HFF-Myc (cell line): ENCODE results near the gene ECM1.

Experiments used
- DNase-seq: peaks from one replicate; pipeline ENCODE4 v3.0.0-alpha.2; 2011; ENCODE audit warnings: low read depth; ENCODE audit errors: extremely low read depth
- H3K4me3 ChIP-seq: replicated peaks from 2 replicates; pipeline ENCODE4 v1.5.1; 2011; ENCODE audit warnings: low read depth, mild to moderate bottlenecking, control low read depth, low read length
- TF ChIP-seq, protein P1 (sequence below): IDR thresholded peaks from 2 replicates; pipeline ENCODE4 v1.5.1; 2012; ENCODE audit warnings: mild to moderate bottlenecking, low read depth, low read length, control low read depth; ENCODE audit errors: missing control alignments

Gene ECM1

DNA sequence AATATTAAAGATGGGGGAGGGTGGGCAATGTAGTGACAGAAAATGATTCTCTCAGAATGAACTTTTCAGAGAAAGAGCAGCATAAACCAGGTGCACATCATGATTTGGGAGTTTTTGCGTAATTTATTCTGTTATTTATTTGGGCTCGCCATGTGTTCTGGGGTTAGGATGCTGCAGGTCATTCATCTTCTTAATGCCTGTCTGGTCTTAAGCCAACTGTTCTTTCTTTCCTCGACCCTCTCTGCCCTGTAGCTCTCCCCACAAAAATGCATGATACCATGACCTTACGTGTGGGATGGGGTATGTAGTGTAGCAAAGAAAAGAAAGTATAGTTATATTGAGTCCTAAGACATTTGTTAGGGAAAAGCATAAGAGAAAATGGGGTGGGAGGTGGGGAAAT lies 33.0 kb upstream of the ECM1 start:
- no peak overlapping the region for H3K4me3 ChIP-seq
- no peak for DNase-seq
- TF ChIP-seq, protein P1, sequence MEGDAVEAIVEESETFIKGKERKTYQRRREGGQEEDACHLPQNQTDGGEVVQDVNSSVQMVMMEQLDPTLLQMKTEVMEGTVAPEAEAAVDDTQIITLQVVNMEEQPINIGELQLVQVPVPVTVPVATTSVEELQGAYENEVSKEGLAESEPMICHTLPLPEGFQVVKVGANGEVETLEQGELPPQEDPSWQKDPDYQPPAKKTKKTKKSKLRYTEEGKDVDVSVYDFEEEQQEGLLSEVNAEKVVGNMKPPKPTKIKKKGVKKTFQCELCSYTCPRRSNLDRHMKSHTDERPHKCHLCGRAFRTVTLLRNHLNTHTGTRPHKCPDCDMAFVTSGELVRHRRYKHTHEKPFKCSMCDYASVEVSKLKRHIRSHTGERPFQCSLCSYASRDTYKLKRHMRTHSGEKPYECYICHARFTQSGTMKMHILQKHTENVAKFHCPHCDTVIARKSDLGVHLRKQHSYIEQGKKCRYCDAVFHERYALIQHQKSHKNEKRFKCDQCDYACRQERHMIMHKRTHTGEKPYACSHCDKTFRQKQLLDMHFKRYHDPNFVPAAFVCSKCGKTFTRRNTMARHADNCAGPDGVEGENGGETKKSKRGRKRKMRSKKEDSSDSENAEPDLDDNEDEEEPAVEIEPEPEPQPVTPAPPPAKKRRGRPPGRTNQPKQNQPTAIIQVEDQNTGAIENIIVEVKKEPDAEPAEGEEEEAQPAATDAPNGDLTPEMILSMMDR = no peak

DNA sequence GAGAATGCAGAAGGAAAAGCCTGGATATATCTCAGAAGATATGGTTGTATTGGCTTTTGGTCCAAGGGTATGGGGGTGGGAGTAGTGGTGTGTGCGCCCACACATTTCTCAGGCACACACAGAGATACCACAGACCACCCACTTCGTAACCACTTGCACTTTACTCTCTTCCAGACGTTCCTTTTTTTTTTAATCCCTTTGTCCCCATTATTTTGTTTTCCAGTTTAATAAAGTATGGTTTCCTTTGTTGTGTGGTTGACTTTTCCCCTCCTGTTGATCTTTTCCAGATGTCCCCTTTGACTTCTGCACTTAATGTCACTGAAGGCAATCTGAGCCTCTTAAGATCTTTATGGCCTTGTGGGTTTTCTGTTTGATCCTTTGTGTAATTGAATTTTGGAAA lies 31.2 kb upstream of the ECM1 start:
- H3K4me3 ChIP-seq = no peak overlapping the region
- DNase-seq = peak; percentile 26
- TF ChIP-seq, protein P1 = no peak

DNA sequence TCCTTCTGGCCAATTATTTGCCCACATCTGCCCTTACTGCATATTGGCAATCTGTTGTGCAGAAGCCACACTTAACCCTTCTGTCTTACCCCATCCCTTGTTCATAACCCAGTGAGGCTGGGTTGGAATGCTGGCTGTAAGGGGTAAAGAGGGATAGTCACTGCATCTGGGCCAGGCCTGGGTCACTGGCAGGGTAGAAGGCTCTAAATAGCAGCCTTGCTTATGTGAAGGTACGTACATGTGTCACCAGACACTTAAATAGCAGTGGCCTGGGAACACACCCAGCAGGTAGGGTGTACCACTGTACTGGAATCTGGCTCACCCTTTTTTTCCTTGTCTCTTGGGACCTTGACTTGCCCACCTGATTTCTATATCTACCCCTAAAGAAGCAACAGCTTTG lies 30.6 kb upstream of the ECM1 start:
- H3K4me3 ChIP-seq = no peak overlapping the region
- TF ChIP-seq, protein P1 = no peak
- no peak for DNase-seq

DNA sequence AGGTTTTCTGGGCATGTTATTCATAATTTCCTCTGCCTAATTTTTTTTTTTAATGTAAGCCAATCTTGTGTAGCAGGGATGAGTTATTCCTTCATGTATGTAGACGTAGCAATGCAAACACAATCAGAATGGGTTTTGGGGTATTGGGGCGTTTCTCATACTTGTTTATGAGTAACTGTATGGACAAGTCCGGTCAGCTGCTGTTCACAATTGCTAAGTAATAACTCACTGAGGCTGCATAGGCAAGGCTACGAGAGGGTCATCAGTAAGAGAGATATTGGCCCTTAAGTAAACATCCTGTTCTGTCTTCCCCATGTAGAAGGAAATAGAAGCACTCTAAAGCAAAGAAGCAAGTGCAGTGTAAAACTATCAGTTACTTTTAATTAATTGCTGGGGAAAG lies 30.2 kb upstream of the ECM1 start:
- TF ChIP-seq, protein P1 = no peak
- no peak for DNase-seq
- H3K4me3 ChIP-seq = no peak overlapping the region

DNA sequence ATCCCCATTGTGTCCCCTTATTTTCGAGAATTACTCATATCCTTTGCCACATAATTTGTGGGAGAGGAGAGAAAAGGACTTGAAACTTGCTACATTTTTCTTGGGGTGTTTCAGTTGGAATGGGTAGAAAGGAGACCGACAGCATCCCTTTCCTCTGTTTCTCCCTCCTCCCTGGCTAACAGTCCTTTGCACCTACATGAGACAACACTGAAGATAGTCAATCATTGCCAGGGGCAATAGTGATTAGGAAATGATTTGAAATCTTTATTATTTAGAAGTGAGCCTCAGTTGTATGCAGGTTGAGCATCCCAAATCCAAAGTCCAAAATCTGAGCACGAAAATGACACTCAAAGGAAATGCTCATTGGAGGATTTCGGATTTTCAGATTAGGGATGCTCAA lies 28.5 kb upstream of the ECM1 start:
- TF ChIP-seq, protein P1 = no peak
- H3K4me3 ChIP-seq = no peak overlapping the region
- DNase-seq = no peak

DNA sequence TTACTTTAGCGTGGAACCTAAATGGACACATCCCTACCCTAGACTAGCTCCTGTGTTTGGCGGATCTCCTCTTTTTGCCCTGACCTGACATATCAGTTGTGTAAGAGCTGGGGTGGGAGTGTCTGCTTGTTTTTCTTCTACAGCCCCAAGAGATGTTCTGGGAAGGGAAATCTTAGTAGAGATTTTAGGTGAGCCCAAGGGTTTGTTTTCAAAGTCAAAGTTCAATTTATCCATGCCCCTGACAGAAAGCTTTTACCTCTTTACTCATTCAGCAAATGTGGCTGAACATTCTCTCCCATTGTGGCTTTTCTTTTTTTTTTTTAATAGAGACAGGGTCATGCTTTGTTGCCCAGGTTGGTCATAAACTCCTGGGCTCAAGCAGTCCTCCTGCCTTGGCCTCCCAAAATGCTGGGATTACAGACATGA lies 28.0 kb upstream of the ECM1 start:
- TF ChIP-seq, protein P1 = no peak

DNA sequence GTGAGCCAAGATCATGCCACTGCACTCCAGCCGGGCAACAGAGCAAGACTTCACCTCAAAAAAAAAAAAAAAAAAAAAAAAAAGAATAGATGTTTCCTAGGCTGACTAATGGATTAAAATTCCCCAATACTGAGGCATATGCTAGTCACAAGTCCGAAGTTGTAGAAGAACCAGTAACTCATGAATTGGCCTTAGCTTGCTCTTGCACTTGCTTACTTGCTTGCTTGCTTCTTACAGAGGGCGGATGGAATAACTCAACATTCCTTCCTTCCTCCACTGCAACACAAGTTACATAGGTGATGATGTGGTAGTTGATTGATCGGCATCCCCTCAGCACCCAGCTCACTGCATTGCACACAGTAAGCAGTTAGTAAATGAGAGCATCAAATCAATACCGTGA lies 23.5 kb upstream of the ECM1 start:
- DNase-seq = no peak
- H3K4me3 ChIP-seq = no peak overlapping the region
- TF ChIP-seq, protein P1 = no peak

More for the DNA sequence above, 28.0 kb upstream of the ECM1 start:
- no peak overlapping the region for H3K4me3 ChIP-seq
- no peak for DNase-seq
